ENCODE measurements around the gene RGS14.
"Not testable (repeated sequence)": the region's sequence is repeated elsewhere in the genome, so short reads cannot be mapped to it uniquely, and the experiment has no call there.

Gene RGS14

GRCh38 chr5:177371120-177372033 is 13.7 kb downstream of the RGS14 start:
- no peak for TF ChIP-seq CTCF (IDR thresholded peaks at IDR 0.05; ENCODE audit: low read depth, low read length, missing control alignments)
- DNase-seq (ENCODE audit: extremely low read depth, low read depth) = no peak
- H3K4me3 ChIP-seq (replicated peaks; ENCODE audit: low read depth, low read length) = peak overlapping the region; percentile 26

GRCh38 chr5:177372034-177372896 is 14.5 kb downstream of the RGS14 start:
- no peak for DNase-seq (ENCODE audit: extremely low read depth, low read depth)
- no peak overlapping the region for H3K4me3 ChIP-seq (replicated peaks; ENCODE audit: low read depth, low read length)
- TF ChIP-seq CTCF (IDR thresholded peaks at IDR 0.05; ENCODE audit: low read depth, low read length, missing control alignments) = no peak

- no peak for TF ChIP-seq CTCF (IDR thresholded peaks at IDR 0.05; ENCODE audit: low read depth, low read length, missing control alignments)
These were observed 15.2 kb downstream of the RGS14 start for GRCh38 chr5:177372910-177373309.

GRCh38 chr5:177373806-177374205 is 16.1 kb downstream of the RGS14 start:
- TF ChIP-seq CTCF (IDR thresholded peaks at IDR 0.05; ENCODE audit: low read depth, low read length, missing control alignments) = no peak
- DNase-seq (ENCODE audit: extremely low read depth, low read depth) = no peak
- H3K4me3 ChIP-seq (replicated peaks; ENCODE audit: low read depth, low read length) = no peak overlapping the region

More at GRCh38 chr5:177372910-177373309, 15.2 kb downstream of the RGS14 start:
- DNase-seq (ENCODE audit: extremely low read depth, low read depth) = no peak
- H3K4me3 ChIP-seq (replicated peaks; ENCODE audit: low read depth, low read length) = no peak overlapping the region

GRCh38 chr5:177374211-177374610 is 16.5 kb downstream of the RGS14 start:
- DNase-seq (ENCODE audit: extremely low read depth, low read depth) = no peak
- H3K4me3 ChIP-seq (replicated peaks; ENCODE audit: low read depth, low read length) = no peak overlapping the region
- no peak for TF ChIP-seq CTCF (IDR thresholded peaks at IDR 0.05; ENCODE audit: low read depth, low read length, missing control alignments)

- DNase-seq (ENCODE audit: extremely low read depth, low read depth); H3K4me3 ChIP-seq (replicated peaks; ENCODE audit: low read depth, low read length): not testable (repeated sequence)
These were observed 17.8 kb downstream of the RGS14 start for GRCh38 chr5:177375516-177375915.

GRCh38 chr5:177376107-177376506 is 18.4 kb downstream of the RGS14 start:
- DNase-seq (ENCODE audit: extremely low read depth, low read depth) = no peak
- TF ChIP-seq CTCF (IDR thresholded peaks at IDR 0.05; ENCODE audit: low read depth, low read length, missing control alignments) = no peak
- H3K4me3 ChIP-seq (replicated peaks; ENCODE audit: low read depth, low read length) = no peak overlapping the region
